ACHN (cell line): ENCODE measurements around the gene CDC42BPB.

Experiments
- DNase-seq: peaks from one replicate; pipeline ENCODE4 v3.0.0-alpha.2; 2015
- in situ Hi-C: cut with HindIII; loops from 2 replicates; pipeline ENCODE4 v1.10.0; 2017; ENCODE audit warnings: low sequenced_read_pairs, low pct_ligation_motif_present, low pct_unique_long_range_greater_than_20kb

The CDC42BPB gene

DNA sequence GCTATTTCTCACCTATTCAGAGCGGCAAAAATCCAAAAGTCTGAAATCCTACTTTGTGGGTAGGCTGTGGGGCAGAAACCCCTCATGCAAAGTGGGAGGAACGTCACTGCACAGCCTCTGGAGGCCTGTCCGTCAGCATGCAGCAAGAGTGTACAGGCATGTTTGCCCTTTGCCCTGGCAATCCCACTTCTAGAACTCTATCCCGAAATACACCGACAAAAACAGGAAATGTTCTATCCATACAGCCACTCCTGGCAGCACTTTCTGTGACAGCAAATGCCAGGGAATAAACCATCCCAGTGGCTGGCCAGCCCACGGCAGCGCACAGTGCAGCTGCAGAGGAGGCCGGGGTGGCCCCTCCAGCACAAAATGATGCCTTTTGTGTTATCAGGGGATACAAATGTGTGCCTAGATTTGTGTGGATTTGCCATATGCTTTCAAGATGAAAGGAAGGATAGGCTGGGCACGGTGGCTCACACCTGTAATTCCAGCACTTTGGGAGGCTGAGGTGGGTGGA, 95.2 kb downstream of the CDC42BPB start:
- in situ Hi-C loops, result no loop called here
- no peak for DNase-seq

DNA sequence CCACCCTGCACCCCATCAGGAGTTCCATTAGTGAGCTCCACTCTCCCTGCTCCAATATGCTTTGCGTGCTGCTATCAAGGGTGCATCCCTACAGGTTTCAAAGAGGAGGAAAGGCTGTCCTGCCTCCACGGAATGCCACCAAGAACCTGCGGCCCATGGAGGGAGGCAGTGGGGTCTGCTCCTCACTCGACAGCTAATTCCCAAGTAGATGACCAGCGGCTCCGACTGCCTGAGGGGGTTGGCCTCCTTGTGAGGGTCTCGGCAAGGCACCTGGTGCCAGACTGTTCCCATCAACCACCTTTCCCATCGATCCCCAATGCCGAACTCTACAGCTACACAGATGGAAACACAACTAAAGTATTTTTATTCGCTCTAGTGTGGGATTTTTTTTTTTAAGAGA, 98.9 kb downstream of the CDC42BPB start:
- in situ Hi-C loops, result no loop called here
- DNase-seq, result no peak

DNA sequence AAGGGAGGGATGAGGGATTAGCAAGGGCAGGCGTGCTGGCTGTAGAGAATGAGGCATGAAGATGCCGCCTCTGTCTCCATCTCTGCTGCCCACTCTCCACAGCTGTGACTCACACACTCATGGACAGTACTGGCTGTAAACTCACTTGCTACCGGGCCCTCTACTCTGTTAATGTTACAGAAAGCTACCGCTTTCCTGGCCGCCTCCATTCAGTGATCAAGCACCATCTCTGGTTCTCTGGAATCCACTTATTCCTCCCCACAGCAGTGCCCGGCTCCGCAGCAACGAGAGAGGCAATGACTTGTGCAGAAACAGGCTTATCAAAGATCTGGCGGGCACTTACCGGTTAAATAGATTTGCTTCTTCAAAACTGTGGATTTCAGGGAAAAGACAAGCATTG, 100.1 kb downstream of the CDC42BPB start:
- in situ Hi-C loops, result no loop called here
- no peak for DNase-seq

DNA sequence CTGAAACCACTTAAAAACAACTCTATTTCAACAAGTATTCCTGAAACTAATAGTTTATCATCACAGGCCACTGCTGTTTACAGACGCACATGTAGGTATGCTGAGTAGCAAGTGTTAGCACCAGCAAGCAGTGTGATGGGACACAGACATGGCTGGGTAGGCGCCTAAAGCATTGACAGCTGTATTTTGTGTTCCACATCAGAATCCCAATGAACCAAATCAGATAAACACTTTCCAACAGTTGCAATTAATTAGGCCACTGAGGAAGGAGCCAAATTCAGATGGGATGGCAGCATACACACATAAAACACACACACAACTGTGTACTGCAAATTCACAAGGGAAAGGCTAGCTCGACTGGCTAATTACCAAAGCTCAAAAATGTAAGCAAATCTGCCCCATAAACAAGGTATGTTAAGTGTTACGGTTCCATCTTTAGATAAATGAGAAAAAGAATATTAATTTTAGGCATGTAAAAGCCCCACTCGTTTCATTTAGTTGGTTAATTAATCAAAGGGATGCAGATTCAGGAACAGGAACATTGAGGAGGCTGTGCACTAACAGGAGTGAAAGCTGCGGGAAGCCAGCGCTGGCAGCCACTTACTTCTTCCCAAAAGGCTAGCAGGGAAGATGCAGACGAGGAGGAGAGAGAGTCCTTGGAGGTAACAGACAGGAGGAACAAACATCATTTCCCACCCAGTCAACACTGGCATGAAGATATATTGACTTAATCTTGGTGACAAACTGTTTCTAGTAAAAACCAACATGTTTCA, 101.5 kb downstream of the CDC42BPB start:
- DNase-seq, result no peak
- in situ Hi-C loops, result no loop called here

DNA sequence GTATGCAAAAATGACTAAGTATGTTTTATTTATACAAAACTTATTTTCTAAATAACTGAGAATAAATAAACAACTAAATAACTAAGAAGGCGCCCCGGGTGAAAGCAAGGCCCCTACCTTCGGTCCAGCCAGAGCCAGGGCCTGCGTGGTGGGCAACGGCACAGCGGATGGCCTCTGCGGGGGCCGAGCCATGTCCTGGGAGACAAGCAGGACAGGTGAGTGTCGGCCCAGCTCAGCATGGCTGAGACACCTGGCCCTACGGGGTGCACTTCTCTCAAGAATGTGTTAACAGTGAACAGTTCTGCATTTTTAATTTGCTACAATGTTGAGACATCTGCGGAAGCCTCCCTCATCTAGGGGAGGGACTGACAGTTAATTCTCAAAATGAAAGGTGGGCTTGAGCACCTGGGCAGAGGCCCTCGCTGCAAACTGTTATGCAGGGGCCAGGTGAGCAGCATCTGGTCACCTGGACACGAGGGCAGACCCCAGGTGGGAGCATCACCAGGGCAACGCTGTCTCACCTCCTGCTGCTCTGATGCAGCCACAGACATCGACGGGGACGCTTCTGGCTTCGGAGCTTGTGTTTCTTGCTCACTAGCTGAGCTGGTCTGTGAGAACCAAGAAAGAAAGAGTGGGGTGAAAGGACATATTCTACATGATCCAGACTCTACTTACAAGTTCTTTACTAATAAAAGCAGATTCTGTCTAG, 103.1 kb downstream of the CDC42BPB start:
- in situ Hi-C loops, result no loop called here
- no peak for DNase-seq

DNA sequence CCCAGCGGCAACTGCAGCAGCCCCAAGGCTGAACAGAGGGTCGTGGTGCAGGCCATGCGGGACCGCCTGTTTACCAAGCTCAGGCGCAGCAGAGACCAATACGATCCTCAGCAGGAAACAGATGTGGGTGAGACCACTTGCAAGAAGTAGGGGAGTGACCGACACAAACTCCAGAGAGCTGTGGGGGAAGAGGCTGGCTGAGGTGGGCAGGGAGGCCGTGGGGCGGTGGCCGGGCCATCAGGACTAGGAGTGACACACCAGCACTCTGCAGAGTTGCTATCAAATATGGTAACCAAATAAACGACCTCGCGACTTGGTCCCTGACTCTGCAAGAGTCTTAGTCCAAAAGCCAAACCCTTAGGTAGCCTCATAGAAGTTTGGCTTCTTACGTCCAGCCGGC, 104.2 kb downstream of the CDC42BPB start:
- DNase-seq, result no peak
- in situ Hi-C loops, result no loop called here

DNA sequence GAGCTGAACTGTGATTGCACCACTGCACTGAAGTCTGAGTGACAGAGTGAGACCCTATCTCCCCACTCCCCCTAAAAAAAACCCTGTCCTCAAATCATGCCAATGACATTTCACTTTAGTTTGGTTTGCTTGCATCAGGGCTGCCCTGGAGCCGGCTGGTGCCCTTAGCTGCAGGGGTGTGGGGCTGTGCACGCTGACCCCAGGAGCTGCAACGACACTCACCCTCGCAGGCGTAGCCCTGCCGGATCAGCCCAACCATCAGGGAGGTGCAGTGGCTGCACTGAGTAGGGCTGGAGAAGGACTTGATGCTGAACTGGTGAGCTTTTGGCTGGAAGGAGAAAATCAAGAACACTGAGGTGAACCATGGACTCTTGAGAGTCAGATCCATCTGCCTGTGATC, 105.1 kb downstream of the CDC42BPB start:
- no peak for DNase-seq
- in situ Hi-C loops, result no loop called here

DNA sequence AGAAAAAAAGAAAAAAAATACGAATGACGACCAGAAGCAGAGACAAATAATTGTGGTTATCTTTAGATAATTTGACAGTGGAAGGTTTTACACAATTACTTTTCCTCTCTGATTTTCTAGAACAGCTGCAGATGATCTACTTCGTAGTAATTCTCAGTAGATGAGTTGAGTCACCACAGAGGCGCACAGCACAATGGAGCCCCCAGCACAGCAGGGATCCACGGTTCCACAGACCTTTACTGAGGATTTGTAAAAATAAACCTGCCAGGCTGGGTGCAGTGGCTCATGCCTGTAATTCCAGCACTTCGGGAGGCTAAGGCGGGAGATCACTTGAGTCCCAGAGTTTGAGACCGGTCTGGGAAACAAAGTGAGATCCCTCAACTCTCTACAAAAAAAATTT, 105.5 kb downstream of the CDC42BPB start:
- in situ Hi-C loops, result no loop called here
- DNase-seq, result no peak

DNA sequence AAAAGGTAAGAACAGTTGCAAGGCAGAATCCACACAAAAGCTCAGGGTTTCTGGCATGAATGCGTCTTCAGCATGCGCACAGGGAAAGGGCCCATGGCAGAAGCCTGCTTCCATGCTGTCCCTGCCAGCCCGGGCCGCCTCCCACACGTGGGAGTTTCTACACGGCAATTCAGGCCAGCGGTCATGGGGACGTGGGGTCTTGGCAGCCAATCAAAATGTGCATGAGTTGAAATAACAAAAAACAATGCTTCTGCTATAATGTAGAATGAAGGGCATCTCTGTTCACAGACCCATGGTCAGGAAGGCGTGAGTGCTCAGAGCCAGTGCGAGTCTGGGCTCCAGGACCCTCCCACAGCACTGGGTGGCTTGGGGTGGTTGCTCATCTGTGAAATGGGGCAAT, 106.3 kb downstream of the CDC42BPB start:
- in situ Hi-C loops, result no loop called here
- no peak for DNase-seq

DNA sequence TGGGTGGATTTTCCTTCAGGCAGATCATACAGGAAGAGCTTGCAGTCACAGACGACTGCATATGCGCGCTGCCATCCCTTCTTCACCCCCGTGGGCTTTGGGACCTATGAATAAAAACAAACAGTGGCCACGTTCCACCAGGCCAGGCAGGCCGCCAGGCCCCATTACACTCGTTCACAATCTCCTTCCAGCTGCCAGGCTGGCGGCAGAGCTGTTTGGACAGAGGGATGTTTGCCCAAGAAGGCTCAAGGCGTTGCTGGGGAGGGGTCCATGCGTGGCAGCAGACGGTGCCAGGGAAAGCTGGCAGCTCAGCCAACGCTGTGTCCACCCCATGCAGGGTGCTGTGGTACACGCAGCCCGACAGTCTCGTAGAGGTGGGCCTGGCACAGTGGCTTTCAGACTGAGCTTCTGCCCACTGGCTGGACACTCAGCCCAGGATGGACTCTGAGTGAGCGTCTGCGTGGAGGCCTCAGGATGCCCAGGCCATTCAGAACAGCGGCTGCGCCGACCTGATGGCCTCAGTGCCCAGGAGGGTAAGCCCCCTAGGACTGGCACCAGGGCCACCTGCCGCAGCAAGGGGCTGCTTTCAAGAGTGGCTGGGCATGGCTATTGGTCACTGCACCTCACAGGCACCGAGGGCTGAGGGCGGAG, 107.4 kb downstream of the CDC42BPB start:
- DNase-seq, result no peak
- in situ Hi-C loops, result no loop called here

DNA sequence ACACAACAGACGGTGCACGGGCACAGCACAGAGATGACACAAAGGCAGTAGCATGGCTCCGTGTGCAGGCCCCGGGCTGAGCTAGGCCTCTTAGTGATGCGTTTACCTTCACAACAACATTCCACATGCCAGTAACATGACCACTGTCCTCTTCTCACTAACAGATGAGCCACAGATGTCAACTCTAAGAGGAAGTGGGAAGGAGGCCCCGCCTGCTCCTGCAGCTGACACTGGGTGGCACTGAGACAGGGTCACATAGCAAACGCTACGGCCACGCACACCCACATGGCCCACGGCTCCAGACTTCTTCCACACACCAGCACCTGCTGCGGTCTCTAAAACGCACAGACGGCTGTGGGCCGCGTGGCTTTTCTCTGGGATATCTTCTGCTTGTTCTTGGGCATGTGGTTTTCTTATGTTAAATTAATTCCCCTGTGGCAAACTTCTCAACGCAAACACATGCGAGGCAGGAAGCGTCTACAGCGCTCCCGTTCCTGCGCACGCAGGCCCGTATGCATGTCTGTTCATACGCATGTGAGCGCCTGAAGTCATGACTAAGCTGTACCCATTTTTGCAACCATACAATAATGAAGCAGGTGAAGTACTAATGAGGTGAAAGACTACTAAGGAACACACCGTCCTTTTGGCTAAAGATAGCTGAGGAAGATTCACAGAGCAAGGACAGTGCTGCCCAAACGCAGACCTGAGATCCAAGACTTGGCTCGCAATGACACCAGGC, 108.1 kb downstream of the CDC42BPB start:
- DNase-seq, result no peak
- in situ Hi-C loops, result no loop called here

DNA sequence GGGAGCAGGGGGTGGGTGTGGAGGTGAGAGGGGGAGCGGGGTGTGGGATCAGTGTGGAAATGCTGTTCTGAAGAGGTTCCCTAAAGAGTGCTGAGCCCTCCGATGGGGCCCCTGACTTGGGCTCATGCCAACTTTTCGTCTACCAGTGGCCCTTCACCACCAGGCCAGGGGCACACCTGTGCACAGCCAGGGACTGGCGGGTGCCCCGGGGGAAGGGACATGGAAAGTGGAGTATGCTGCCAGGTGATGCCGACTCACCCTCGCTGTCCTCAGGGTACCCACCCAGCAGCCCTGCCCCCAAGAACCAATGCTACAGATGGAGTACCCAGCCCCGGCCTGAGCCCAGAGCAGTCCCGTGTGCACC, 108.7 kb downstream of the CDC42BPB start:
- in situ Hi-C loops, result no loop called here
- no peak for DNase-seq

DNA sequence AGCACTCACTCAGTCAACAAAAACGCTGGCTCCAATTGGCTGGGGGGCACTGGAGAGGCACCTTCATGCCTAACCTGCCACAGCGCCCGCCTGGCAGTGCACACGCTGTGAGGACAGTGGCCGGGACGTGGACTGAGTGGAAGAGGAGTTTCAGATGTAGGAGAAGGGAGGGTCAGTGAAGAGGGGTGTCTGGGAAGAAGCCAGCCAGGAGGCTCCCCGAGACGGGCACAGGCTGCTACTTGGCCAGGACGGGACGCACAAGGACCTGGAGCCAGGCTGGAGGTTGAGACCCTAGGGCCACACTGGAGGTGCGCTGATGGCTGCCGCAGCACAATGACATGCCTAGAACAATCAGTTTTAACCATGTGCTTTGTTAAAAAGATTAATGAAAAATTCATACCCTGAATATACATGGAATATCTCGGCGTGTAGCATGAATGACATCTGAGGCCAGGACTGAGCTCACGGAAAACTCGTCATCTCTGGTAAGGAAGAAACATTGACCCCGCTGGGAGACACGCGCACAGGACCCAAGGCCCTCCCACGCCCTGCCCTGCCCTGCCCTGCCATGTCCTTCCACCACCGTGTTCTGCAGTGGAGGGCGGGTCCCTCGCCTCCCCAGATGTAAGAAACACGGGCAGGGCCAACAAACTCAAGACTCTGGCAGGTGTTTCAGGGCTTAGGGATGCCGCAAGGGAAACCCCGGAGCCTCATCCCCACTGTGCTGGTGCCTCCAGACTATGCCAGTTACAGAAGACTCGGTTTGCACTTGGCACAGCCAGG, 109.8 kb downstream of the CDC42BPB start:
- DNase-seq, result no peak
- in situ Hi-C loops, result no loop called here

DNA sequence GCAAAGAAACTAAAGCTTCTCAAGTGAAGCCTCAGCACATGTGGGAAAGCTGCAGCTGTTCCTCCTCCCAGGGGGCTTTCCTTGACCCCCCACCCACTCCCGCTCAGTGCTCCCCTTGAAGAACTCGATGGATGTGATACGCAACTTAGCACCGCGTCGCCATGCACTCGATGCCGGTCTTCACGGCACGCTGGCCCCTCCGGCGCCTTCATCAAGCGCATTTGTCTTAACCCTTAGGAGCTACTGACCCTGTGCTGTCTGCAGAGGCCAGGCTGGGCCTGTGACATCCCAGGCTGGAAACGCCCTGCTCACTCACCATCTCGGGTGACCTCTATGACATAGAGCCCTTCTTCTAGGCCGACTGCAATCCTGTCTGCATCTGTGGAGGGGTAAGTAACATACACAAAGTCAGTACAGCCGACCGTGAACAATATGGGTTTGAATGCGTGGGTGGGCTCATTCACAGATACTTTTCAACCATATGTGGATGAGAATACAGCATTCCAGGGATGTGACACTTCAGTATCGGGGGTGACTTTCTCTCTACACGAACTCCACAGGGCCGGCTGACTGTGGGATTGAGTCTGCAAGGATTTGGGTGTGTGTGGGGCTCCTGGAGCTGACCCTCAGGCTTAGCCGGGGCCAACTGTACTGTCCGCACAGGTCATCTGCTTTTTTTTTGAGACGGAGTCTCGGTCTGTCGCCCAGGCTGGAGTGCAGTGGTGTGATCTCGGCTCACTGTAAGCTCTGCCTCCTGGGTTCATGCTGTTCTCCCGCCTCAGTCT, 111.8 kb downstream of the CDC42BPB start:
- DNase-seq, result no peak
- in situ Hi-C loops, result no loop called here

DNA sequence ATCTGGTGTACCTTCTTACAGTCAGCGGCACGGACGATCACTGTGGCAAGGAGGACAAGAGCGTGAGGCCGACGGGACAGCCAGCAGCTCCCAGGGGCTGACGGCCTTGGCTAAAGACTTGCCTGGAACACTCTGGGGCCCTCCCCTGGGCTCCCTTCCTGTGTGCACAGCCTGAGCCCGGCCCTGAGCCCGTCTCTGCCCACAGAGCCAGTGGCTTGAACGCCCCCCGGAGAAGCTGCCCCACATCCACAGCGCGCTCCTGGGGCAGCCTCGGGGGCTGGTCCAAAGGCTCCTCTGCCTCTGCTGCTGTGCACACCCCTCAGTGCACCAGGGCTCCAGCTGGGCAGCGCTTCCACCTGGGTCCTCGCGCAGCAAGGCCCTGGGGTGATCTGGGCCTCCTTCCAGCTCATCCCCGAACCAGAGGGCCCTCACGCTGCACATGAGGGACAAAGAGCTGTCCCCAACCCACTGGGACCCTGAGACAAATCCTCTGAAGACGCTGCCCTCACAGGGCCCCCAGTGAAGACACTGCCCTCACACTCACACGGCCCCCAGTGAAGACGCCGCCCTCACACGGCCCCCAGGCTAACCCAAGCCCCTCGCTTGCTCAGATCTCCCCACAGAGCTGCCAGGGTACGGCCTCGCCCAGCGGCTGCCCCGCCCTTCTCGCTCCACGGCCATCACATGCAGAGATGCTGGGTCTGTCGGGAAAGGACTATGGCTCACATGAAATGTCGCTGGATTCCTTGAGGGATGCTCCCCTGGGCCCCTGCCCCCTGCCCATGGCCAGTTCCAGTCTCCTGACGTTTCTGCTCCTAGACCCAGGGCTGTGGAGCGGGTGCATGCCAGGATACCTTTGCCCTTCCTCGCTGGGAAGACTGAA, 112.7 kb downstream of the CDC42BPB start:
- in situ Hi-C loops, result no loop called here
- DNase-seq, result no peak

DNA sequence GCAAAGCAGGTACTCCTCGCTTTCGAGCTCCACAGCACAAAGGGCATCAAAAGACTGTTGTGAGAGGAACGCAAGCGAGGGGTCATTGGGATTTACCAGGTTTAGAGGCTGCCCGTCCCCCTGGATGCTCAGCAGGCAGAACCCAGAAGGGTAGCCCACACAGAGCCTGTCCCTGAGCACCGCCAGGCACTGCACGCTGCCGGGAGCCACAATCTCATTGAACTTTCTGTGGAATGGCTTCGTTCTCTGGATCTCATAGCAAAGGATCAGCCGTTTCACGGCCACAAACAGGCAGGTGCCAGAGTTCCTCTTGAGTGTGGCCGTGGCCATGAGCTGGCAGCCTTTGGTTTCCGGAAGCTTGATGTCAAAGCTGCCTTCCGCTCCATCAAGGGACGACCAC, 113.4 kb downstream of the CDC42BPB start:
- in situ Hi-C loops, result no loop called here
- no peak for DNase-seq

DNA sequence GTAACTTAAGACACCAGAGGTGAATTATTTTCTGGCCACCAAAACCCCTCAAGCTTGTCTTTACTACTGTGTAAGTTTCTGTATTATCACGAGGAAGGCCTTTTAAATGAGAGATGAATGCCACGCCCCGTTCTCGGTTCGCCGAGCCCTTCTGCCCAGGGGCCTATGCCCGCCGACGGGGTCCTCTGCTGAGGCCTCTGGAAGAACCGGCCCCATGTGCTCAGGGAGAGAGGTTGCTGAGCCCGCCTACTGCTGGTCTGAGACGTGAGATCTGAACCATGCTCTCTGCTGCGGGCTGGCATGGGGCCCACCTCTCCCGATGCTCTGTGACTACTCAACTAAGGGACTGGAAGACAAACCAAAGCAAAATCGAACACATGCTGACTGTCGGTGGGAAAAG, 113.9 kb downstream of the CDC42BPB start:
- no peak for DNase-seq
- in situ Hi-C loops, result no loop called here
